D721Med (cell line): ENCODE measurements around the gene STXBP4.

ENCODE experiments used
- DNase-seq: peaks from one replicate; pipeline ENCODE4 v3.0.0; 2011; ENCODE audit warnings: low spot score; ENCODE audit not compliant: insufficient read length
- FAIRE-seq: peaks from 2 replicates; lab custom pipeline; 2011; peaks lifted over from hg19 to GRCh38; lab: Jason Lieb, UNC
- CTCF ChIP-seq: IDR thresholded peaks from 2 replicates; pipeline ENCODE4 v1.5.1; 2012; ENCODE audit warnings: mild to moderate bottlenecking, control low read depth; ENCODE audit not compliant: insufficient read depth; ENCODE audit errors: missing control alignments

STXBP4 gene

GRCh38 chr17:55208078-55208812 is 239.7 kb downstream of the STXBP4 start:
- FAIRE-seq (no peak), DNase-seq (no peak)
- no peak for TF ChIP-seq CTCF

GRCh38 chr17:55210292-55210691 is 241.7 kb downstream of the STXBP4 start:
- DNase-seq (no peak), FAIRE-seq (no peak)
- no peak for TF ChIP-seq CTCF

GRCh38 chr17:55212880-55213279 is 244.3 kb downstream of the STXBP4 start:
- FAIRE-seq = no peak
- no peak for TF ChIP-seq CTCF
- no peak for DNase-seq

DNA sequence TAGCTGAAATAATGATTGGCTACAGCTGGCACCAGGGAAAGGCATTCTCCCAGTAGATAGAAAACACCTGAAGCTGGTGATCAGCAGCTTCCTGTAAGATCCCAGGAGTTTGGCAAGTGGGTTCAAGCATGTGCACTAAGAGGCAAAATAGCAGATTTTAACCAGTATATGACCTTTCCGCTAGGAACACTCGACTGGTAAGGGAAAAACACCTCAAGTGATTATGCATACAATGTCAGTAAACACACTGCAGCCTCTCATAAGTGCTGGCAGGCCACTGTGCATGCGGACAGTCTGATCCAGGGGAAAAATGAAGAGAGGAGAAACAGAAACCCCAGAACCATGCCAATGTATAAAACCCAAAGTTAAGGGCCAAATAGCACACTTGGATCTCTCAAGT is 247.1 kb downstream of the STXBP4 start:
- TF ChIP-seq CTCF = no peak
- FAIRE-seq (no peak), DNase-seq (no peak)

- FAIRE-seq (no peak), DNase-seq (no peak)
- no peak for TF ChIP-seq CTCF
Observed at GRCh38 chr17:55216888-55217287, 248.3 kb downstream of the STXBP4 start.

- no peak for DNase-seq
- no peak for FAIRE-seq
- TF ChIP-seq CTCF = no peak
Observed at GRCh38 chr17:55219459-55219858, 250.9 kb downstream of the STXBP4 start.

- no peak for FAIRE-seq
- TF ChIP-seq CTCF = no peak
- DNase-seq = no peak
Observed at GRCh38 chr17:55219934-55220333, 251.4 kb downstream of the STXBP4 start.
